Endodermal cell (in vitro differentiated cells): Measurements from ENCODE around the gene MBOAT2. TPM values are rescaled to one million over a fixed set of nuclear protein-coding genes. Genes with fewer than 3 reads are reported as not detected.

Experiments
- DNase-seq: peaks from one replicate; pipeline ENCODE4 v3.0.0-alpha.2; 2017
- H3K27ac ChIP-seq: 2 replicates; pipeline ENCODE4 v1.5.1; 2013; ENCODE audit warnings: mild to moderate bottlenecking, low read depth, low read length, moderate library complexity
- H3K27me3 ChIP-seq: 2 replicates; pipeline ENCODE4 v1.6.1; 2013; ENCODE audit warnings: mild to moderate bottlenecking, low read length, moderate library complexity; ENCODE audit not compliant: insufficient read depth, control insufficient read depth, poor library complexity, severe bottlenecking
- H3K36me3 ChIP-seq: 2 replicates; pipeline ENCODE4 v1.7.0; 2013; ENCODE audit warnings: mild to moderate bottlenecking, low read length, moderate library complexity; ENCODE audit not compliant: control insufficient read depth, insufficient read depth
- H3K4me1 ChIP-seq: one replicate; pipeline ENCODE4 v1.7.0; 2013; ENCODE audit warnings: low read length; ENCODE audit not compliant: control insufficient read depth, insufficient read depth
- H3K4me3 ChIP-seq: 2 replicates; pipeline ENCODE4 v1.5.1; 2013; ENCODE audit warnings: mild to moderate bottlenecking, low read length, moderate library complexity
- H3K9ac ChIP-seq: 2 replicates; pipeline ENCODE4 v1.6.1; 2013; ENCODE audit warnings: mild to moderate bottlenecking, low read length, moderate library complexity; ENCODE audit not compliant: poor library complexity, severe bottlenecking; ENCODE audit errors: extremely low read depth
- H3K9me3 ChIP-seq: 2 replicates; pipeline ENCODE4 v1.6.1; 2013; ENCODE audit warnings: mild to moderate bottlenecking, low read length, moderate library complexity; ENCODE audit not compliant: control insufficient read depth
- H3K27ac Mint-ChIP-seq: 2 replicates; pipeline ENCODE4 v1.8.0; 2020; ENCODE audit warnings: mixed read lengths
- H3K27me3 Mint-ChIP-seq: 2 replicates; pipeline ENCODE4 v1.8.0; 2021; ENCODE audit warnings: mild to moderate bottlenecking, mixed read lengths; ENCODE audit not compliant: insufficient read depth
- H3K36me3 Mint-ChIP-seq: 2 replicates; pipeline ENCODE4 v1.8.0; 2020; ENCODE audit warnings: low read depth, mixed read lengths
- H3K4me1 Mint-ChIP-seq: 2 replicates; pipeline ENCODE4 v1.8.0; 2020; ENCODE audit warnings: mixed read lengths
- H3K4me3 Mint-ChIP-seq: 2 replicates; pipeline ENCODE4 v1.8.0; 2020; ENCODE audit warnings: mild to moderate bottlenecking, moderate library complexity, mixed read lengths
- H3K9me3 Mint-ChIP-seq: 2 replicates; pipeline ENCODE4 v1.8.0; 2020; ENCODE audit warnings: mild to moderate bottlenecking, mixed read lengths
- WGBS, 2 experiments: methylation state at CpG; one replicate each; pipeline versions ENCODE4 v1.1.5 to v1.1.7; 2013; ENCODE audit warnings: missing lambda C conversion rate in 2 of 2, mixed read lengths in 1 of 2; ENCODE audit not compliant: insufficient coverage in 1 of 2, insufficient read length in 1 of 2; 5-methylcytosine and 5-hydroxymethylcytosine counted together
- total RNA-seq, 2 donors: library from RNA; stranded (reverse); fragmentation: NEBNext Ultra II Directional in 1 of 2; extraction: Animal tissue kit (Norgen Biotek cat#: 25700) in 1 of 2; gene quantifications; 2 replicates in 1 of 2; 3 replicates in 1 of 2; pipeline ENCODE4 v1.2.1, GENCODE V29; 2021
- TF ChIP-seq, protein P1 (sequence below): fragments of 200-600 bp; sonication (generic); conservative IDR thresholded peaks from 2 replicates; pipeline ENCODE4 v1.5.0; 2021; ENCODE audit warnings: antibody characterized with exemption, mild to moderate bottlenecking

MBOAT2 gene
- total RNA-seq, 2 donors from 2014 or later, result 45.3 to 51.0 TPM

DNA sequence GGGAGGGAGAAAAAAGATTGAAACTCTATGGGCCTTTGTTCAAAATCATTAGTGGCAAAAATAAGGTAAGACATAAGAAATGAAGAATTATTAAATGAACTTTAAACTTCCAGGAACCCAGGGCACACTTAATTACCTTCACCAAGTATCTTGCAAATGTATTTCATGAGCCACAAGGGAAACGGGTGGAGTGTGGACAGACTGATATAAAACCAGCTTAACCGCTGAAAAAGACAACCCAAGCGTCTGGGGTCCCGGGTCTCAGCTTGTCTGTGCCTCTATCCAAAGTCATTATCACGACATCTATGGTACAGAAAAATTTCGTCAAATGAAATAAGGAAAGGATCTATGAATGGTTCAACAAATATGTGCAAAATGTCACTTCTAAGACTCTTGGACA, 13.9 kb upstream of the MBOAT2 start:
- H3K9ac ChIP-seq, result no peak overlapping the region
- 95 to 98% methylated on average over 6 of the region's 6 CpGs for WGBS, 2 experiments
- no peaks in the 10 kb centered on the region for H3K36me3 Mint-ChIP-seq
- H3K9me3 ChIP-seq, result no peaks in the 10 kb centered on the region
- H3K27ac ChIP-seq, result no peak overlapping the region
- H3K27me3 Mint-ChIP-seq, result no peaks in the 10 kb centered on the region
- no peaks in the 10 kb centered on the region for H3K27me3 ChIP-seq
- H3K4me3 ChIP-seq, result no peak overlapping the region
- no peak overlapping the region for H3K27ac Mint-ChIP-seq
- no peaks in the 10 kb centered on the region for H3K4me1 ChIP-seq
- TF ChIP-seq, protein P1, sequence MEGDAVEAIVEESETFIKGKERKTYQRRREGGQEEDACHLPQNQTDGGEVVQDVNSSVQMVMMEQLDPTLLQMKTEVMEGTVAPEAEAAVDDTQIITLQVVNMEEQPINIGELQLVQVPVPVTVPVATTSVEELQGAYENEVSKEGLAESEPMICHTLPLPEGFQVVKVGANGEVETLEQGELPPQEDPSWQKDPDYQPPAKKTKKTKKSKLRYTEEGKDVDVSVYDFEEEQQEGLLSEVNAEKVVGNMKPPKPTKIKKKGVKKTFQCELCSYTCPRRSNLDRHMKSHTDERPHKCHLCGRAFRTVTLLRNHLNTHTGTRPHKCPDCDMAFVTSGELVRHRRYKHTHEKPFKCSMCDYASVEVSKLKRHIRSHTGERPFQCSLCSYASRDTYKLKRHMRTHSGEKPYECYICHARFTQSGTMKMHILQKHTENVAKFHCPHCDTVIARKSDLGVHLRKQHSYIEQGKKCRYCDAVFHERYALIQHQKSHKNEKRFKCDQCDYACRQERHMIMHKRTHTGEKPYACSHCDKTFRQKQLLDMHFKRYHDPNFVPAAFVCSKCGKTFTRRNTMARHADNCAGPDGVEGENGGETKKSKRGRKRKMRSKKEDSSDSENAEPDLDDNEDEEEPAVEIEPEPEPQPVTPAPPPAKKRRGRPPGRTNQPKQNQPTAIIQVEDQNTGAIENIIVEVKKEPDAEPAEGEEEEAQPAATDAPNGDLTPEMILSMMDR, result no peak
- no peak for DNase-seq
- H3K4me1 Mint-ChIP-seq, result no peaks in the 10 kb centered on the region
- no peak overlapping the region for H3K4me3 Mint-ChIP-seq
- no peaks in the 10 kb centered on the region for H3K36me3 ChIP-seq
- no peaks in the 10 kb centered on the region for H3K9me3 Mint-ChIP-seq

- DNase-seq, result no peak
- H3K9me3 ChIP-seq, result no peaks in the 10 kb centered on the region
- H3K36me3 Mint-ChIP-seq, result no peaks in the 10 kb centered on the region
- no peaks in the 10 kb centered on the region for H3K4me1 ChIP-seq
- no peak overlapping the region for H3K4me3 Mint-ChIP-seq
- no peaks in the 10 kb centered on the region for H3K36me3 ChIP-seq
- no peaks in the 10 kb centered on the region for H3K9me3 Mint-ChIP-seq
- H3K4me3 ChIP-seq, result no peak overlapping the region
- H3K27ac Mint-ChIP-seq, result no peak overlapping the region
- TF ChIP-seq, protein P1, result no peak
- H3K9ac ChIP-seq, result no peak overlapping the region
- H3K27me3 ChIP-seq, result no peaks in the 10 kb centered on the region
- no peak overlapping the region for H3K27ac ChIP-seq
- WGBS, 2 experiments, result 92% methylated on average over 3 of the region's 3 CpGs; no CpG with 5 or more reads in 1 of the 2 experiments
- no peaks in the 10 kb centered on the region for H3K27me3 Mint-ChIP-seq
- H3K4me1 Mint-ChIP-seq, result no peaks in the 10 kb centered on the region
These were observed 12.5 kb upstream of the MBOAT2 start for GRCh38 chr2:9015998-9016397.

- TF ChIP-seq, protein P1, result no peak
- no peaks in the 10 kb centered on the region for H3K36me3 Mint-ChIP-seq
- Histone ChIP-seq H3K36me3 (no peaks in the 10 kb centered on the region), H3K4me3 (no peak overlapping the region), H3K27me3 (no peaks in the 10 kb centered on the region), H3K4me1 (no peaks in the 10 kb centered on the region), H3K27ac (no peak overlapping the region), H3K9ac (no peak overlapping the region), H3K9me3 (no peaks in the 10 kb centered on the region)
- peaks cover 2% of the 10 kb centered on the region for H3K4me1 Mint-ChIP-seq
- no peaks in the 10 kb centered on the region for H3K9me3 Mint-ChIP-seq
- H3K27ac Mint-ChIP-seq, result no peak overlapping the region
- no peak overlapping the region for H3K4me3 Mint-ChIP-seq
- no peak for DNase-seq
- 98 to 100% methylated on average over 1 of the region's 1 CpG for WGBS, 2 experiments
- H3K27me3 Mint-ChIP-seq, result no peaks in the 10 kb centered on the region
These were observed 9.9 kb upstream of the MBOAT2 start for GRCh38 chr2:9013403-9013802.
